Measurements from ENCODE around the gene LMO1.

Gene LMO1

DNA sequence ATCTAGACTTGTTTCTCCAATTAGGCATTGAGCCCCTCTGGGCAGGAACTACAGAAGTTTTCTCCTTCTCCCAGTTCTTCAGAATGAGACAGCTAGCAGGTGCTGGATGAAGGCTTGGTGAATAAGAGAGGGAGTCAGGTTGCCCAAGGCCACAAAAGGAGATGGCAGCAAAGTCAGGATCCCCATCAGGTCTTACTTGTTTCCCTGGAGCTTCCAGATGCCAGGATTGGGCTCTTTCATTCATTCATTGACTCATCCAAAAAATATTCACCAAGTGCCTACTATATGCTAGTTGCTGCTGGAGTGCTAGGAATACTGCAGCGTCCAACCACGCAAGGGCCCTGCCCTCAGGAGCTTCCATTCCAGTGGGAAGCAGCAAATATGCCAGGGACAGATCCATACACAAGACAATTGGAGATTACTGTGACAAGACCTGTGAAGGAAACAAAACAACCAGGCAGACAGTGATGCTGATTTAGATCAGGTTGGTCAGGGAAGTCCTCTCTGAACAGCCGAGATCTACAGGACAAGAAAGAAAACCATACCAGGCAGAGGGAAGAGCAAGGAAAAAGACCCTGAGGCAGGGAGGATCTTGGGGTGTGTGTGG lies 24.6 kb upstream of the LMO1 start:
- no peak for DNase-seq (ENCODE audit: low read depth)
- no peak overlapping the region for H3K4me3 ChIP-seq (ENCODE audit: low read depth, low read length)
- TF ChIP-seq, protein P1, sequence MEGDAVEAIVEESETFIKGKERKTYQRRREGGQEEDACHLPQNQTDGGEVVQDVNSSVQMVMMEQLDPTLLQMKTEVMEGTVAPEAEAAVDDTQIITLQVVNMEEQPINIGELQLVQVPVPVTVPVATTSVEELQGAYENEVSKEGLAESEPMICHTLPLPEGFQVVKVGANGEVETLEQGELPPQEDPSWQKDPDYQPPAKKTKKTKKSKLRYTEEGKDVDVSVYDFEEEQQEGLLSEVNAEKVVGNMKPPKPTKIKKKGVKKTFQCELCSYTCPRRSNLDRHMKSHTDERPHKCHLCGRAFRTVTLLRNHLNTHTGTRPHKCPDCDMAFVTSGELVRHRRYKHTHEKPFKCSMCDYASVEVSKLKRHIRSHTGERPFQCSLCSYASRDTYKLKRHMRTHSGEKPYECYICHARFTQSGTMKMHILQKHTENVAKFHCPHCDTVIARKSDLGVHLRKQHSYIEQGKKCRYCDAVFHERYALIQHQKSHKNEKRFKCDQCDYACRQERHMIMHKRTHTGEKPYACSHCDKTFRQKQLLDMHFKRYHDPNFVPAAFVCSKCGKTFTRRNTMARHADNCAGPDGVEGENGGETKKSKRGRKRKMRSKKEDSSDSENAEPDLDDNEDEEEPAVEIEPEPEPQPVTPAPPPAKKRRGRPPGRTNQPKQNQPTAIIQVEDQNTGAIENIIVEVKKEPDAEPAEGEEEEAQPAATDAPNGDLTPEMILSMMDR (conservative IDR thresholded peaks at IDR 0.05; ENCODE audit: low read depth, low read length): no peak

- no peak for DNase-seq (ENCODE audit: low read depth)
- H3K4me3 ChIP-seq (ENCODE audit: low read depth, low read length): no peak overlapping the region
- TF ChIP-seq, protein P1 (conservative IDR thresholded peaks at IDR 0.05; ENCODE audit: low read depth, low read length): no peak
Observed at GRCh38 chr11:8287703-8288102, 24.0 kb upstream of the LMO1 start.

DNA sequence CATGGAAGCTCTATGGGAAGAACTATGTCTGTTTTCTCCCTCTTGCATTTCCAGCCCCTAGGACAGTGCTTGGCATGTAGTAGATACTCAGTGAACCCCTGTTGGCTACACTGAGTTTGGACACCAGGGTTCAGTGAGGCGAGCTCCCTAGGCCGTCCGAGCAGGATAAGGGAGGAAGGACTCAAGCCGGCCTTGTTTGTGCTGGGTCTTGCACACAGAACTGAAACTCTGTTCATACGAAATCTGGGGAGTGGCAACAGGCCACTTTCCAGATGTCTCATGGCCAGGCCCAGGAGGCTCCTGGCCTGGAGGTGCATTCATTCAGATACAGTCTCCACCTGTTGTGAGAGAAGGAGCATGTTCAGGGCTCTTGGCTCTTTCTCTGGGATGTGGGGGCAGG lies 23.6 kb upstream of the LMO1 start:
- TF ChIP-seq, protein P1 (conservative IDR thresholded peaks at IDR 0.05; ENCODE audit: low read depth, low read length): no peak
- no peak for DNase-seq (ENCODE audit: low read depth)
- no peak overlapping the region for H3K4me3 ChIP-seq (ENCODE audit: low read depth, low read length)

- TF ChIP-seq, protein P1 (conservative IDR thresholded peaks at IDR 0.05; ENCODE audit: low read depth, low read length): no peak
- no peak for DNase-seq (ENCODE audit: low read depth)
Observed at GRCh38 chr11:8286886-8287285, 23.2 kb upstream of the LMO1 start.

GRCh38 chr11:8285796-8286195 lies 22.1 kb upstream of the LMO1 start:
- DNase-seq (ENCODE audit: low read depth): no peak
- H3K4me3 ChIP-seq (ENCODE audit: low read depth, low read length): no peak overlapping the region
- TF ChIP-seq, protein P1 (conservative IDR thresholded peaks at IDR 0.05; ENCODE audit: low read depth, low read length): no peak

More at GRCh38 chr11:8286886-8287285, 23.2 kb upstream of the LMO1 start:
- no peak overlapping the region for H3K4me3 ChIP-seq (ENCODE audit: low read depth, low read length)

DNA sequence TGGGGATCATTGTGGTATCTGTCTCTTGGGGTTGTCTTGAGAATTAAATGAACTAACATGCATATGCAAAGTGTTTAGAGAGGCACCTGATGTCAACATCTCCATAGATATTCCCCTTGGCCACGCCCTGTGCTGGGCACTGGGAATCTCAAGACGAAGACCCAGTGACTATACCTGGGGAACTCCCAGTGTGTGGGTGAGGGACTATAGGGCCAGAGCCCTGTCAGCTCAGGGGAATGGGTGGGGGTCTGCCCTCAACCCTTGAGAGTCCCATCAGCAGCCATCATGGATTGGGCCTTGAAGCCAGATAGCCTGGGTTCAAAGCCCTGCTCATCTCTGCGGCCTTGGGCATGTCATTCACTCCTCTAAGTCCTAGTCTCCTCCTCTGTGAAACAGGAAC lies 21.6 kb upstream of the LMO1 start:
- H3K4me3 ChIP-seq (ENCODE audit: low read depth, low read length): no peak overlapping the region
- DNase-seq (ENCODE audit: low read depth): no peak
- TF ChIP-seq, protein P1 (conservative IDR thresholded peaks at IDR 0.05; ENCODE audit: low read depth, low read length): no peak

DNA sequence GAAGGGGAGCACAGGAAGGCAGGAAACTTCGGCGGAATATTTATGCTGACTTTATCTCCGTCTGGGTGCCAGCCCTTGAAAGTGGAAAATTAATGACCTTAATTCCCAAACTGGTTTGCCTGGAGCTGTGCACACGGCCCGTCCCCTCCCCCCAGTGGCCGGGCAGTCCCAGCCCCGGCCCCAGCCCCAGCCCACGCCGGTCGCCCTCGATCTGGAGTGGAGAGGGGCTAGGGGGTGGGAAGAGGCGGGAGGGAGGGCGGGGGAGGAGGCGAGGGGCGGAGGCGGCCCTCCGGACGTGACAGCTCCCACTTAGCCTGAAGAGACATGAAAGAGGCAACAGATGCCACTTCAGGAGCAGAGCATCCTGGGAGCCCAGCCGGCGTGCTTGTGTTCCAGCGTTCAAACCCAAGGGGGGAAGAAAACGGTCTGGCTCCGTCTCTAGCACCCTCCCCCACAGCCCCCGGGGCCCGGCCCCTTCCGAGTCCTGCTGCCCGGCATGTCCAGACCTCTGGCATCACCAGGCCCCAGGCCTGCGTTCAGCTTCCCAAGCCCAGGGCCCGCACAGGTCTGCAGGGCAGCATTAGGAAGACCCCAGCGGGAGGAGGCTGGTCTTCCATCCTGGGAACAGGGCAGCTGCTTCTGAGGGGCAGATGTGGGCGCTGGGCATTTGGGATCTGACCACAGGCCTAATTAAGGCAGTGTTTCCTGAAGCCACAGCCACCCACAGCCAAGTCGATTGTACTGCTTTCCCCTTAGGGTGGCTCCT lies 20.0 kb upstream of the LMO1 start:
- DNase-seq (ENCODE audit: low read depth): no peak
- TF ChIP-seq, protein P1 (conservative IDR thresholded peaks at IDR 0.05; ENCODE audit: low read depth, low read length): no peak
- no peak overlapping the region for H3K4me3 ChIP-seq (ENCODE audit: low read depth, low read length)

Data from choroid plexus epithelial cell (primary cell).